Ishikawa (cell line): ENCODE results near the gene FBLIM1.

Source experiments
- MAX ChIP-seq: IDR thresholded peaks from 2 replicates; pipeline ENCODE4 v1.6.1; 2012
- USF1 ChIP-seq: IDR thresholded peaks from 2 replicates; pipeline ENCODE4 v1.6.1; 2012

- no peak for TF ChIP-seq USF1
- no peak for TF ChIP-seq MAX
Observed at GRCh38 chr1:15714406-15715136, 44.0 kb upstream of the FBLIM1 start.
